Esophagus muscularis mucosa (tissue), 4 donors: Measurements from ENCODE around the gene RTN4IP1.

ENCODE experiments used
- EP300 ChIP-seq: sonication (generic); formaldehyde crosslinking; IDR thresholded peaks from one replicate; pipeline ENCODE4 v1.6.1; 2017; ENCODE audit warnings: antibody characterized with exemption
- POLR2A ChIP-seq: fragments of 450-650 bp; IDR thresholded peaks from one replicate; pipeline ENCODE4 v1.6.1; 2017; ENCODE audit warnings: antibody characterized with exemption, moderate library complexity, mild to moderate bottlenecking, low read depth
- POLR2AphosphoS5 ChIP-seq, 2 donors: sonication (generic); formaldehyde crosslinking; IDR thresholded peaks; one replicate each; pipeline ENCODE4 v1.6.1; 2017; ENCODE audit warnings: antibody characterized with exemption in 2 of 2
- TF ChIP-seq, protein P1 (sequence below), 3 experiments: fragments of 200-600 bp in 2 of 3; fragments of 450-650 bp in 1 of 3; sonication (generic) in 2 of 3; IDR thresholded peaks; one replicate each; pipeline ENCODE4 v1.5.1; 2017 to 2019; ENCODE audit warnings: antibody characterized with exemption in 3 of 3, mild to moderate bottlenecking in 2 of 3, moderate library complexity in 1 of 3

GRCh38 chr6:106547601-106548453 lies 81.5 kb downstream of the RTN4IP1 start:
- TF ChIP-seq POLR2A (no peak), POLR2AphosphoS5 (IDR thresholded peaks at IDR 0.05) (no peak), EP300 (no peak)
- TF ChIP-seq, protein P1, sequence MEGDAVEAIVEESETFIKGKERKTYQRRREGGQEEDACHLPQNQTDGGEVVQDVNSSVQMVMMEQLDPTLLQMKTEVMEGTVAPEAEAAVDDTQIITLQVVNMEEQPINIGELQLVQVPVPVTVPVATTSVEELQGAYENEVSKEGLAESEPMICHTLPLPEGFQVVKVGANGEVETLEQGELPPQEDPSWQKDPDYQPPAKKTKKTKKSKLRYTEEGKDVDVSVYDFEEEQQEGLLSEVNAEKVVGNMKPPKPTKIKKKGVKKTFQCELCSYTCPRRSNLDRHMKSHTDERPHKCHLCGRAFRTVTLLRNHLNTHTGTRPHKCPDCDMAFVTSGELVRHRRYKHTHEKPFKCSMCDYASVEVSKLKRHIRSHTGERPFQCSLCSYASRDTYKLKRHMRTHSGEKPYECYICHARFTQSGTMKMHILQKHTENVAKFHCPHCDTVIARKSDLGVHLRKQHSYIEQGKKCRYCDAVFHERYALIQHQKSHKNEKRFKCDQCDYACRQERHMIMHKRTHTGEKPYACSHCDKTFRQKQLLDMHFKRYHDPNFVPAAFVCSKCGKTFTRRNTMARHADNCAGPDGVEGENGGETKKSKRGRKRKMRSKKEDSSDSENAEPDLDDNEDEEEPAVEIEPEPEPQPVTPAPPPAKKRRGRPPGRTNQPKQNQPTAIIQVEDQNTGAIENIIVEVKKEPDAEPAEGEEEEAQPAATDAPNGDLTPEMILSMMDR (IDR thresholded peaks at IDR 0.05): no peak
